ENCODE data around the gene HRH1. TPM values are rescaled to one million over a fixed set of nuclear protein-coding genes. Genes with fewer than 3 reads are reported as not detected.

Gene HRH1
- total RNA-seq, 1 donor from 2014 or later, result 0.90 TPM

GRCh38 chr3:11283139-11283475, 128.8 kb downstream of the HRH1 start:
- H3K4me3 Mint-ChIP-seq (ENCODE audit: unreplicated experiment), result no peak overlapping the region
- DNase-seq (ENCODE audit: low spot score), result no peak
- peaks cover 4% of the 10 kb centered on the region for H3K4me1 Mint-ChIP-seq (ENCODE audit: unreplicated experiment)
- peaks cover 2% of the 10 kb centered on the region for H3K27me3 Mint-ChIP-seq (ENCODE audit: unreplicated experiment)
- no peak for TF ChIP-seq CTCF (IDR thresholded peaks at IDR 0.05; ENCODE audit: unreplicated experiment)
- H3K9me3 Mint-ChIP-seq (ENCODE audit: unreplicated experiment), result no peaks in the 10 kb centered on the region
- peaks cover 21% of the 10 kb centered on the region for H3K36me3 Mint-ChIP-seq (ENCODE audit: low read depth, unreplicated experiment)
- no peak overlapping the region for H3K27ac Mint-ChIP-seq (ENCODE audit: unreplicated experiment)

GRCh38 chr3:11284011-11284410, 129.7 kb downstream of the HRH1 start:
- DNase-seq (ENCODE audit: low spot score), result no peak
- Mint-ChIP-seq H3K4me1 (ENCODE audit: unreplicated experiment) (peaks cover 11% of the 10 kb centered on the region), H3K27me3 (ENCODE audit: unreplicated experiment) (peaks cover 2% of the 10 kb centered on the region), H3K36me3 (ENCODE audit: low read depth, unreplicated experiment) (peaks cover 16% of the 10 kb centered on the region), H3K27ac (ENCODE audit: unreplicated experiment) (no peak overlapping the region), H3K4me3 (ENCODE audit: unreplicated experiment) (no peak overlapping the region), H3K9me3 (ENCODE audit: unreplicated experiment) (no peaks in the 10 kb centered on the region)
- no peak for TF ChIP-seq CTCF (IDR thresholded peaks at IDR 0.05; ENCODE audit: unreplicated experiment)

- TF ChIP-seq CTCF (IDR thresholded peaks at IDR 0.05; ENCODE audit: unreplicated experiment), result no peak
- Mint-ChIP-seq H3K27ac (ENCODE audit: unreplicated experiment) (no peak overlapping the region), H3K27me3 (ENCODE audit: unreplicated experiment) (peaks cover 2% of the 10 kb centered on the region), H3K9me3 (ENCODE audit: unreplicated experiment) (no peaks in the 10 kb centered on the region), H3K4me1 (ENCODE audit: unreplicated experiment) (peaks cover 14% of the 10 kb centered on the region), H3K4me3 (ENCODE audit: unreplicated experiment) (no peak overlapping the region), H3K36me3 (ENCODE audit: low read depth, unreplicated experiment) (peaks cover 16% of the 10 kb centered on the region)
- DNase-seq (ENCODE audit: low spot score), result no peak
Observed at GRCh38 chr3:11285471-11285870, 131.2 kb downstream of the HRH1 start.

GRCh38 chr3:11287404-11287803, 133.1 kb downstream of the HRH1 start:
- H3K4me1 Mint-ChIP-seq (ENCODE audit: unreplicated experiment), result peaks cover 17% of the 10 kb centered on the region
- no peak overlapping the region for H3K27ac Mint-ChIP-seq (ENCODE audit: unreplicated experiment)
- H3K4me3 Mint-ChIP-seq (ENCODE audit: unreplicated experiment), result no peak overlapping the region
- peaks cover 2% of the 10 kb centered on the region for H3K27me3 Mint-ChIP-seq (ENCODE audit: unreplicated experiment)
- H3K36me3 Mint-ChIP-seq (ENCODE audit: low read depth, unreplicated experiment), result peaks cover 12% of the 10 kb centered on the region
- TF ChIP-seq CTCF (IDR thresholded peaks at IDR 0.05; ENCODE audit: unreplicated experiment), result no peak
- H3K9me3 Mint-ChIP-seq (ENCODE audit: unreplicated experiment), result no peaks in the 10 kb centered on the region
- no peak for DNase-seq (ENCODE audit: low spot score)

- peaks cover 17% of the 10 kb centered on the region for H3K4me1 Mint-ChIP-seq (ENCODE audit: unreplicated experiment)
- peaks cover 8% of the 10 kb centered on the region for H3K36me3 Mint-ChIP-seq (ENCODE audit: low read depth, unreplicated experiment)
- no peaks in the 10 kb centered on the region for H3K9me3 Mint-ChIP-seq (ENCODE audit: unreplicated experiment)
- H3K27me3 Mint-ChIP-seq (ENCODE audit: unreplicated experiment), result peaks cover 4% of the 10 kb centered on the region
- no peak overlapping the region for H3K4me3 Mint-ChIP-seq (ENCODE audit: unreplicated experiment)
- H3K27ac Mint-ChIP-seq (ENCODE audit: unreplicated experiment), result no peak overlapping the region
- no peak for TF ChIP-seq CTCF (IDR thresholded peaks at IDR 0.05; ENCODE audit: unreplicated experiment)
- no peak for DNase-seq (ENCODE audit: low spot score)
Observed at GRCh38 chr3:11288021-11288491, 133.8 kb downstream of the HRH1 start.

Data from endothelial cell (in vitro differentiated cells).